Astrocyte (in vitro differentiated cells and primary cell): Measurements from ENCODE around the gene TNNC2. TPM values are rescaled to one million over a fixed set of nuclear protein-coding genes. Genes with fewer than 3 reads are reported as not detected.

ENCODE experiments used
- DNase-seq: peaks from one replicate; pipeline ENCODE4 v3.0.0-alpha.2; 2010; ENCODE audit warnings: low read depth
- FAIRE-seq: peaks from 2 replicates; lab custom pipeline; 2011; peaks lifted over from hg19 to GRCh38; lab: Jason Lieb, UNC
- H2AFZ ChIP-seq: 2 replicates; pipeline ENCODE4 v1.6.0; 2012; ENCODE audit warnings: low read depth, low read length, inconsistent platforms
- H3K27ac ChIP-seq: 2 replicates; pipeline ENCODE4 v1.5.1; 2011; ENCODE audit warnings: low read depth, low read length, inconsistent platforms
- H3K27me3 ChIP-seq: 2 replicates; pipeline ENCODE4 v1.6.0; 2011; ENCODE audit warnings: low read length, inconsistent platforms; ENCODE audit not compliant: insufficient read depth
- H3K36me3 ChIP-seq: 2 replicates; pipeline ENCODE4 v1.5.1; 2011; ENCODE audit warnings: low read length, inconsistent platforms; ENCODE audit not compliant: insufficient read depth
- H3K4me1 ChIP-seq: 2 replicates; pipeline ENCODE4 v1.5.1; 2011; ENCODE audit warnings: low read length, inconsistent platforms; ENCODE audit not compliant: insufficient read depth
- H3K4me2 ChIP-seq: 2 replicates; pipeline ENCODE4 v1.6.0; 2012; ENCODE audit warnings: low read length, inconsistent platforms
- H3K4me3 ChIP-seq: 2 replicates; pipeline ENCODE4 v1.5.1; 2011; ENCODE audit warnings: low read depth, mild to moderate bottlenecking, low read length, inconsistent platforms; ENCODE audit not compliant: insufficient read depth
- H3K79me2 ChIP-seq: 2 replicates; pipeline ENCODE4 v1.6.0; 2012; ENCODE audit warnings: mild to moderate bottlenecking, low read length, inconsistent platforms; ENCODE audit not compliant: insufficient read depth
- H3K9ac ChIP-seq: 2 replicates; pipeline ENCODE4 v1.6.0; 2012; ENCODE audit warnings: mild to moderate bottlenecking, low read length, inconsistent platforms
- H3K9me3 ChIP-seq: 2 replicates; pipeline ENCODE4 v1.5.1; 2012; ENCODE audit warnings: low read depth, mild to moderate bottlenecking, low read length, inconsistent platforms; ENCODE audit not compliant: insufficient read depth
- H4K20me1 ChIP-seq: 2 replicates; pipeline ENCODE4 v1.6.0; 2012; ENCODE audit warnings: low read length, inconsistent platforms; ENCODE audit not compliant: insufficient read depth
- H3K27ac Mint-ChIP-seq: one replicate; pipeline ENCODE4 v1.8.0; 2021; ENCODE audit warnings: mild to moderate bottlenecking, mixed read lengths; ENCODE audit not compliant: unreplicated experiment
- H3K27me3 Mint-ChIP-seq: one replicate; pipeline ENCODE4 v1.8.0; 2021; ENCODE audit warnings: low read depth, mixed read lengths; ENCODE audit not compliant: unreplicated experiment
- H3K36me3 Mint-ChIP-seq: one replicate; pipeline ENCODE4 v1.8.0; 2021; ENCODE audit warnings: low read depth, mixed read lengths; ENCODE audit not compliant: unreplicated experiment
- H3K4me1 Mint-ChIP-seq: one replicate; pipeline ENCODE4 v1.8.0; 2021; ENCODE audit warnings: low read depth, mixed read lengths; ENCODE audit not compliant: unreplicated experiment
- H3K4me3 Mint-ChIP-seq: one replicate; pipeline ENCODE4 v1.8.0; 2021; ENCODE audit warnings: mild to moderate bottlenecking, moderate library complexity, mixed read lengths; ENCODE audit not compliant: unreplicated experiment
- H3K9me3 Mint-ChIP-seq: one replicate; pipeline ENCODE4 v1.8.0; 2021; ENCODE audit warnings: mild to moderate bottlenecking, mixed read lengths; ENCODE audit not compliant: unreplicated experiment
- CTCF ChIP-seq: IDR thresholded peaks from 2 replicates; pipeline ENCODE4 v1.5.1; 2011; ENCODE audit warnings: low read depth, mild to moderate bottlenecking, inconsistent platforms, low read length, moderate library complexity; ENCODE audit not compliant: insufficient read depth
- EZH2 ChIP-seq: IDR thresholded peaks from 2 replicates; pipeline ENCODE4 v1.6.1; 2012; ENCODE audit warnings: mild to moderate bottlenecking, low read length, inconsistent platforms; ENCODE audit not compliant: insufficient read depth
- total RNA-seq: library from RNA; stranded (reverse); gene quantifications from 2 replicates; pipeline ENCODE4 v1.2.1, GENCODE V29; 2021

The TNNC2 gene
- total RNA-seq, 1 donor from 2014 or later: not detected

- FAIRE-seq (no peak), DNase-seq (no peak)
- peaks cover 8% of the 10 kb centered on the region for H3K4me1 ChIP-seq
- peak overlapping the region; percentile 35 for H3K4me2 ChIP-seq
- H3K27ac ChIP-seq: no peak overlapping the region
- H3K27me3 ChIP-seq: no peaks in the 10 kb centered on the region
- peak overlapping the region; percentile 66 for H2AFZ ChIP-seq
- Mint-ChIP-seq H3K9me3 (no peaks in the 10 kb centered on the region), H3K4me3 (no peak overlapping the region), H3K27me3 (peaks cover 7% of the 10 kb centered on the region), H3K36me3 (no peaks in the 10 kb centered on the region), H3K27ac (no peak overlapping the region), H3K4me1 (peaks cover 21% of the 10 kb centered on the region)
- H3K36me3 ChIP-seq: no peaks in the 10 kb centered on the region
- H3K9ac ChIP-seq: no peak overlapping the region
- H4K20me1 ChIP-seq: no peaks in the 10 kb centered on the region
- no peak overlapping the region for H3K4me3 ChIP-seq
- H3K9me3 ChIP-seq: no peaks in the 10 kb centered on the region
- no peaks in the 10 kb centered on the region for H3K79me2 ChIP-seq
- no peak for TF ChIP-seq CTCF
- no peak for TF ChIP-seq EZH2
Measured at GRCh38 chr20:45823949-45824835, 2.9 kb downstream of the TNNC2 start.

- H3K27ac Mint-ChIP-seq: no peak overlapping the region
- Histone ChIP-seq H3K27ac (no peak overlapping the region), H3K9ac (no peak overlapping the region), H3K4me2 (peak overlapping the region; percentile 68), H2AFZ (peak overlapping the region; percentile 54), H3K79me2 (no peaks in the 10 kb centered on the region), H3K4me3 (no peak overlapping the region), H3K9me3 (no peaks in the 10 kb centered on the region), H3K36me3 (no peaks in the 10 kb centered on the region), H3K4me1 (peaks cover 8% of the 10 kb centered on the region), H4K20me1 (no peaks in the 10 kb centered on the region), H3K27me3 (no peaks in the 10 kb centered on the region)
- FAIRE-seq: no peak
- no peak overlapping the region for H3K4me3 Mint-ChIP-seq
- no peak for TF ChIP-seq CTCF
- no peak for TF ChIP-seq EZH2
- H3K36me3 Mint-ChIP-seq: no peaks in the 10 kb centered on the region
- no peaks in the 10 kb centered on the region for H3K9me3 Mint-ChIP-seq
- no peak for DNase-seq
- peaks cover 16% of the 10 kb centered on the region for H3K4me1 Mint-ChIP-seq
- peaks cover 7% of the 10 kb centered on the region for H3K27me3 Mint-ChIP-seq
Measured at GRCh38 chr20:45822857-45823256, 4.3 kb downstream of the TNNC2 start.

DNA sequence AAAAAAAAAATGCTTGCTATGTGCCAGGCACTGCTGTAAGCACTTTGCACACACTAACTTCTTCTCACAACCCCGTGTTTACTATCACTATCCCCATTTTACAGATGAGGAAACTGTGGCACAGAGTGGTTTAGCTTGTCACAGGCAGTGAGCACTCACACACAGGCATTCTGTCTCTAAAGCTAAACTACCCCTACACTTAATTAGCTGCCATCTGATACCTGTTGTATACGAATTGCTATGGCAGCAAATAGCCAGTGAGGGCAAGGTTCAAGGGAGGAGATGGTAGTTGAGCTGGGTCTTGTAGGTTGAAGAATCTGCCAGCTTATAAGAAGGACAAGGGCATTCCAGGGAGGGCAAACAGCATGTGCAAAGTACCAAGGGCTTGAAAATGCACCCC lies 5.2 kb downstream of the TNNC2 start:
- peaks cover 18% of the 10 kb centered on the region for H3K4me1 Mint-ChIP-seq

More for the DNA sequence above, 5.2 kb downstream of the TNNC2 start:
- H3K27ac Mint-ChIP-seq: no peak overlapping the region
- H3K79me2 ChIP-seq: no peaks in the 10 kb centered on the region
- H3K27ac ChIP-seq: no peak overlapping the region
- FAIRE-seq (no peak), DNase-seq (no peak)
- no peaks in the 10 kb centered on the region for H4K20me1 ChIP-seq
- no peaks in the 10 kb centered on the region for H3K9me3 Mint-ChIP-seq
- H3K4me3 ChIP-seq: no peak overlapping the region
- no peaks in the 10 kb centered on the region for H3K36me3 Mint-ChIP-seq
- no peaks in the 10 kb centered on the region for H3K27me3 ChIP-seq
- TF ChIP-seq EZH2 (no peak), CTCF (no peak)
- no peaks in the 10 kb centered on the region for H3K9me3 ChIP-seq
- H3K9ac ChIP-seq: no peak overlapping the region
- H3K4me3 Mint-ChIP-seq: no peak overlapping the region
- H3K4me2 ChIP-seq: no peak overlapping the region
- no peak overlapping the region for H2AFZ ChIP-seq
- peaks cover 7% of the 10 kb centered on the region for H3K27me3 Mint-ChIP-seq
- peaks cover 14% of the 10 kb centered on the region for H3K4me1 ChIP-seq
- H3K36me3 ChIP-seq: no peaks in the 10 kb centered on the region
